Measurements from ENCODE around the gene FTO.

DNA sequence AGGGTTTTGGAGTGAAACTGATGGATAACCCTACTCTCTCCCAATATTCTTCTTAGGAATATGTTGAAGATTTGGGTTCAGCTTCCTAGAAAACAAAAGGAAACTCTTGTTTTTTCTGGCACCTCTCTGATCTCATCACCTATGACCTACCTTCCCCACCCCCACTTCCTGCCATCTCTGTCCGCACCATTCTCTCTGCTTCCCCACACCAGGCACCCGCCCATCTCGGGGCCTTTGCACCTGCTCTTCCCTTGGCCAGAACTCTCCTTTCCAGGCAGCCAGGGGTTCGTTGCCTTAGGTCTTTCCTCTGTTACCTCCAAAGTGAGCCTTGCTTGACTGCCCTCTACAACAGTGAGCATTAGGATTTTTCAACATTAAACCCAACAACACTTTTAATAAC, 423.0 kb downstream of the FTO start:
- TF ChIP-seq JUND (CRISPR knock-in tag; IDR thresholded peaks at IDR 0.05), result no peak
- TF ChIP-seq, protein P1, sequence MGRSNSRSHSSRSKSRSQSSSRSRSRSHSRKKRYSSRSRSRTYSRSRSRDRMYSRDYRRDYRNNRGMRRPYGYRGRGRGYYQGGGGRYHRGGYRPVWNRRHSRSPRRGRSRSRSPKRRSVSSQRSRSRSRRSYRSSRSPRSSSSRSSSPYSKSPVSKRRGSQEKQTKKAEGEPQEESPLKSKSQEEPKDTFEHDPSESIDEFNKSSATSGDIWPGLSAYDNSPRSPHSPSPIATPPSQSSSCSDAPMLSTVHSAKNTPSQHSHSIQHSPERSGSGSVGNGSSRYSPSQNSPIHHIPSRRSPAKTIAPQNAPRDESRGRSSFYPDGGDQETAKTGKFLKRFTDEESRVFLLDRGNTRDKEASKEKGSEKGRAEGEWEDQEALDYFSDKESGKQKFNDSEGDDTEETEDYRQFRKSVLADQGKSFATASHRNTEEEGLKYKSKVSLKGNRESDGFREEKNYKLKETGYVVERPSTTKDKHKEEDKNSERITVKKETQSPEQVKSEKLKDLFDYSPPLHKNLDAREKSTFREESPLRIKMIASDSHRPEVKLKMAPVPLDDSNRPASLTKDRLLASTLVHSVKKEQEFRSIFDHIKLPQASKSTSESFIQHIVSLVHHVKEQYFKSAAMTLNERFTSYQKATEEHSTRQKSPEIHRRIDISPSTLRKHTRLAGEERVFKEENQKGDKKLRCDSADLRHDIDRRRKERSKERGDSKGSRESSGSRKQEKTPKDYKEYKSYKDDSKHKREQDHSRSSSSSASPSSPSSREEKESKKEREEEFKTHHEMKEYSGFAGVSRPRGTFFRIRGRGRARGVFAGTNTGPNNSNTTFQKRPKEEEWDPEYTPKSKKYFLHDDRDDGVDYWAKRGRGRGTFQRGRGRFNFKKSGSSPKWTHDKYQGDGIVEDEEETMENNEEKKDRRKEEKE (IDR thresholded peaks at IDR 0.05), result no peak
- no peak for TF ChIP-seq GZF1 (CRISPR knock-in tag; IDR thresholded peaks at IDR 0.05)
- TF ChIP-seq CTCF (CRISPR knock-in tag; IDR thresholded peaks at IDR 0.05), result no peak
- no peak for TF ChIP-seq CEBPZ (IDR thresholded peaks at IDR 0.05; ENCODE audit: low read length)
- TF ChIP-seq ESRRA (CRISPR knock-in tag; IDR thresholded peaks at IDR 0.05; ENCODE audit: low read depth), result no peak
- TF ChIP-seq REST (IDR thresholded peaks at IDR 0.05; ENCODE audit: borderline replicate concordance in 1 of 2, low read depth in 1 of 2, low read length in 2 of 2), result no peak
- TF ChIP-seq ARHGAP35 (CRISPR knock-in tag; IDR thresholded peaks at IDR 0.05; ENCODE audit: borderline replicate concordance), result no peak
